Endothelial cell of umbilical vein (primary cell): ENCODE data around the gene HEPHL1. TPM values are rescaled to one million over a fixed set of nuclear protein-coding genes. Genes with fewer than 3 reads are reported as not detected.
"Not testable (repeated sequence)": the region's sequence is repeated elsewhere in the genome, so short reads cannot be mapped to it uniquely, and the experiment has no call there.

Experiments used
- BruUV-seq: library from RNA; stranded (reverse); fragments of 400-500 nt; replicated peaks from 2 replicates; lab custom pipeline; 2021; lab: Mats Ljungman, UMichigan
- CTCF ChIA-PET: fragments of 300-600, 350-600 bp; sonication (Branson Sonifier 250); formaldehyde crosslinking; loops from one replicate; lab custom pipeline; 2021; ENCODE audit warnings: antibody characterized with exemption, inconsistent platforms; lab: Charles Lee
- POLR2A ChIA-PET: fragments of 300-600, 350-600 bp; sonication (Branson Sonifier 250); formaldehyde crosslinking; loops from one replicate; lab custom pipeline; 2021; ENCODE audit warnings: antibody characterized with exemption, inconsistent platforms; lab: Charles Lee
- DNase-seq: peaks from one replicate; pipeline ENCODE4 v3.0.0-alpha.2; 2011; ENCODE audit warnings: low read depth, low spot score
- FAIRE-seq: peaks from 2 replicates; lab custom pipeline; 2011; peaks lifted over from hg19 to GRCh38; lab: Jason Lieb, UNC
- H2AFZ ChIP-seq: 2 replicates; pipeline ENCODE4 v1.6.0; 2012; ENCODE audit warnings: low read depth, low read length, control low read depth, inconsistent platforms
- H3K27ac ChIP-seq: 2 replicates; pipeline ENCODE4 v1.5.1; 2011; ENCODE audit warnings: low read depth, mild to moderate bottlenecking, control low read depth, low read length, moderate library complexity; ENCODE audit not compliant: insufficient read depth
- H3K27me3 ChIP-seq, 2 experiments: 2 replicates each; pipeline versions ENCODE4 v1.6.0 to v1.6.1; 2011; ENCODE audit warnings: low read length in 2 of 2, mixed read lengths in 1 of 2; ENCODE audit not compliant: control insufficient read depth in 2 of 2, insufficient read depth in 2 of 2
- H3K36me3 ChIP-seq, 2 experiments: 2 replicates in 1 of 2; 3 replicates in 1 of 2; pipeline ENCODE4 v1.5.1; 2011; ENCODE audit warnings: low read length in 2 of 2, mild to moderate bottlenecking in 1 of 2, moderate library complexity in 1 of 2; ENCODE audit not compliant: control insufficient read depth in 2 of 2, insufficient read depth in 2 of 2; ENCODE audit errors: extremely low read depth in 1 of 2
- H3K4me1 ChIP-seq: 3 replicates; pipeline ENCODE4 v1.5.1; 2011; ENCODE audit warnings: mild to moderate bottlenecking, low read length; ENCODE audit not compliant: control insufficient read depth, insufficient read depth; ENCODE audit errors: extremely low read depth
- H3K4me2 ChIP-seq: 2 replicates; pipeline ENCODE4 v1.6.1; 2011; ENCODE audit warnings: low read length, control low read depth, mixed read lengths; ENCODE audit not compliant: insufficient read depth
- H3K4me3 ChIP-seq, 3 experiments: fragments of 200-600 bp in 1 of 3; sonication (generic), shearing (Covaris generic) in 1 of 3; replicated peaks in 1 of 3; 2 replicates each; pipeline ENCODE4 v1.5.1; 2011 to 2016; ENCODE audit warnings: control low read depth in 3 of 3, low read length in 3 of 3, mild to moderate bottlenecking in 2 of 3, inconsistent platforms in 1 of 3, low read depth in 1 of 3, moderate library complexity in 1 of 3; ENCODE audit not compliant: insufficient read depth in 1 of 3
- H3K79me2 ChIP-seq: 2 replicates; pipeline ENCODE4 v1.6.0; 2012; ENCODE audit warnings: low read length, inconsistent platforms; ENCODE audit not compliant: control insufficient read depth, insufficient read depth
- H3K9ac ChIP-seq: replicated peaks from 2 replicates; pipeline ENCODE3; 2011; ENCODE audit warnings: low read length, control low read depth; ENCODE audit not compliant: insufficient read depth; ENCODE audit errors: extremely low read depth
- H3K9me1 ChIP-seq: replicated peaks from 3 replicates; pipeline ENCODE4 v1.6.0; 2011; ENCODE audit warnings: mild to moderate bottlenecking, low read length; ENCODE audit not compliant: control insufficient read depth, insufficient read depth; ENCODE audit errors: extremely low read depth
- H3K9me3 ChIP-seq: replicated peaks from 2 replicates; pipeline ENCODE4 v1.5.1; 2012; ENCODE audit warnings: low read length, inconsistent platforms; ENCODE audit not compliant: control insufficient read depth, insufficient read depth
- H4K20me1 ChIP-seq: replicated peaks from 2 replicates; pipeline ENCODE3; 2011; ENCODE audit warnings: mild to moderate bottlenecking, low read length; ENCODE audit not compliant: control insufficient read depth, insufficient read depth; ENCODE audit errors: extremely low read depth
- CTCF ChIP-seq, 2 donors: IDR thresholded peaks; 1 replicate in 1 of 2; 2 replicates in 1 of 2; pipeline ENCODE4 v1.5.1; 2011; ENCODE audit warnings: low read length in 2 of 2, mild to moderate bottlenecking in 2 of 2, moderate library complexity in 2 of 2, control low read depth in 1 of 2, inconsistent platforms in 1 of 2, low read depth in 1 of 2; ENCODE audit not compliant: insufficient read depth in 1 of 2; ENCODE audit errors: extremely low read depth in 1 of 2
- EZH2 ChIP-seq: IDR thresholded peaks from 2 replicates; pipeline ENCODE4 v1.6.1; 2012; ENCODE audit warnings: borderline replicate concordance, low read depth, mild to moderate bottlenecking, moderate library complexity, low read length, inconsistent platforms; ENCODE audit not compliant: severe bottlenecking
- FOS ChIP-seq: IDR thresholded peaks from 2 replicates; pipeline ENCODE4 v1.6.1; 2011; ENCODE audit warnings: mild to moderate bottlenecking, low read length, moderate library complexity, borderline replicate concordance; ENCODE audit not compliant: insufficient read depth
- GATA2 ChIP-seq: IDR thresholded peaks from 2 replicates; pipeline ENCODE4 v1.7.0; 2011; ENCODE audit warnings: low read depth, mild to moderate bottlenecking, moderate library complexity, mixed read lengths, low read length; ENCODE audit not compliant: insufficient read length, insufficient read depth
- JUN ChIP-seq: IDR thresholded peaks from 2 replicates; pipeline ENCODE4 v1.6.1; 2011; ENCODE audit warnings: borderline replicate concordance, low read depth; ENCODE audit not compliant: insufficient read length, insufficient read depth
- MYC ChIP-seq: IDR thresholded peaks from one replicate; pipeline ENCODE4 v1.6.1; 2011; ENCODE audit warnings: mild to moderate bottlenecking, low read depth, low read length
- POLR2A ChIP-seq: IDR thresholded peaks from 2 replicates; pipeline ENCODE4 v1.6.1; 2012; ENCODE audit warnings: low read depth, mild to moderate bottlenecking, control low read depth, low read length
- POLR2AphosphoS5 ChIP-seq: IDR thresholded peaks from 2 replicates; pipeline ENCODE4 v1.6.1; 2012; ENCODE audit warnings: low read depth, mild to moderate bottlenecking, control low read depth, low read length, moderate library complexity; ENCODE audit not compliant: insufficient read depth
- dilution Hi-C: fragments of 300-500 bp; cut with MboI; formaldehyde crosslinking; loops from one replicate; pipeline ENCODE4 v1.15.0; 2019; ENCODE audit warnings: low sequenced_read_pairs; ENCODE audit not compliant: extremely low pct_ligation_motif_present
- intact Hi-C: fragments of 100-400 bp; cut with micrococcal nuclease; formaldehyde crosslinking; loops from one replicate; pipeline ENCODE4 v1.10.0; 2022
- polyA plus RNA-seq, 4 experiments: library from polyadenylated mRNA; depleted of rRNA in 3 of 4; stranded (reverse) in 3 of 4; unstranded in 1 of 4; fragments of >200 nt; gene quantifications; 2 replicates each; pipeline versions ENCODE4 v1.2.1 to v1.2.3, GENCODE V29; 2011 to 2012; ENCODE audit warnings: missing spikeins in 1 of 4
- total RNA-seq: library from RNA; stranded (reverse); gene quantifications from 2 replicates; pipeline ENCODE4 v1.2.3, GENCODE V29; 2021
- TF ChIP-seq, protein P1 (sequence below): IDR thresholded peaks from 2 replicates; pipeline ENCODE4 v1.6.1; 2011; ENCODE audit not compliant: insufficient read depth, insufficient read length

The HEPHL1 gene
- total and polyA plus RNA-seq, 2 donors (not counting 3 experiments of a cell fraction or from before 2014, with no cell fraction given), result not detected

DNA sequence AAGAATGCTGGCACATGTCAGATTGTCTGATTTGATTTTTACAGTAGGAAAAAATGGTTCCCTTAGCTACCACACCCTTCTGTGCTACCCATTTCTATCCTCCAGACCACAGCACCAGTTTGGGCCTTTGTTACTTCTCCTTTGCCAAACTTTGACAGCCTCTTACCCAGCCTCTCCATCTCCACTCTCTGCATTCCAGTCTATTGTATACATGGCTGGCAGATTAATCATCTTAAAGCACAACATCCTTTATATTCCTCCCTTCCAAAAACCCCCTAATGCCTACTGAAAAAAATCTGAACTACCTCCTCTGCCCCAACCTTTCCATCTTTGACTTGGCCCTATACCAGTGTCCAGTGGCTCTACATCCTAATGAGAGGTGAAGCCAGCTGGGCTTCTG lies 96.7 kb downstream of the HEPHL1 start:
- intact Hi-C loops, result no loop called here
- DNase-seq, result no peak
- H3K9me1 ChIP-seq, result no peaks in the 10 kb centered on the region

DNA sequence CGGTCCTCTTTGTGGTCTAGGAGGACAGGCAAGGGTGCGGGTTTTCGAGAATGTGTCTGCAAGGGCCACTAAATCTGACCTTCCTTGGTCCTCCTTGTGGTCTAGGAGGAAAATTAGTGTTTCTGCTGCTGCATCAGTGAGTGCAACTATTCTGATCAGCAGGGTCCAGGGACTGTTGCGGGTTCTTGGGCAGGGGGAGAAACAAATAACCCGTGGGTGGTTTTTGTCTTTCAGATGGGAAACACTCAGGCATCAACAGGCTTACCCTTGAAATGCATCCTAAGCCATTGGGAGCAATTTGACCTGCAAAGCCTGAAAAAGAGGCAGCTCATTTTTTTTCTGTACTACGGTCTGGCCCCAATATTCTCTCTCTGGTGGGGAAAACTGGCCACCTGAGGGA lies 98.5 kb downstream of the HEPHL1 start:
- POLR2A ChIA-PET, H3K9ac ChIP-seq, H3K9me1 ChIP-seq, H2AFZ ChIP-seq, H3K27ac ChIP-seq, FAIRE-seq, BruUV-seq, H3K27me3 ChIP-seq, H3K4me2 ChIP-seq, dilution Hi-C loops, H3K4me1 ChIP-seq, H3K4me3 ChIP-seq, H3K9me3 ChIP-seq, H3K36me3 ChIP-seq, intact Hi-C loops, DNase-seq, CTCF ChIA-PET, H3K79me2 ChIP-seq, H4K20me1 ChIP-seq: not testable (repeated sequence)

More for the DNA sequence above, 96.7 kb downstream of the HEPHL1 start:
- ChIA-PET POLR2A (no interaction called here), CTCF (no interaction called here)
- Histone ChIP-seq H4K20me1 (no peaks in the 10 kb centered on the region), H3K4me2 (no peak overlapping the region), H3K27me3 (no peaks in the 10 kb centered on the region), H3K4me1 (no peaks in the 10 kb centered on the region), H3K27ac (no peak overlapping the region), H3K9me3 (no peaks in the 10 kb centered on the region), H3K4me3 (no peak overlapping the region), H3K9ac (no peak overlapping the region), H3K79me2 (no peaks in the 10 kb centered on the region), H2AFZ (no peak overlapping the region), H3K36me3 (no peaks in the 10 kb centered on the region)
- dilution Hi-C loops, result no loop called here
- TF ChIP-seq MYC, result no peak
- TF ChIP-seq CTCF (IDR thresholded peaks at IDR 0.05; ENCODE audit: extremely low read depth in 1 of 2, insufficient read depth in 1 of 2, low read depth in 1 of 2, low read length in 2 of 2), result no peak
- TF ChIP-seq JUN, result no peak
- no peak for TF ChIP-seq EZH2
- TF ChIP-seq, protein P1, sequence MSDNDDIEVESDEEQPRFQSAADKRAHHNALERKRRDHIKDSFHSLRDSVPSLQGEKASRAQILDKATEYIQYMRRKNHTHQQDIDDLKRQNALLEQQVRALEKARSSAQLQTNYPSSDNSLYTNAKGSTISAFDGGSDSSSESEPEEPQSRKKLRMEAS, result no peak
- no peak for TF ChIP-seq POLR2AphosphoS5
- TF ChIP-seq GATA2, result no peak
- no peak for TF ChIP-seq FOS
- TF ChIP-seq POLR2A, result no peak
- no TSS peak for BruUV-seq
- no peak for FAIRE-seq

- POLR2A ChIA-PET, H3K79me2 ChIP-seq, H4K20me1 ChIP-seq, H3K36me3 ChIP-seq, intact Hi-C loops, H2AFZ ChIP-seq, FAIRE-seq, CTCF ChIA-PET, H3K4me2 ChIP-seq, H3K9ac ChIP-seq, BruUV-seq, H3K9me1 ChIP-seq, H3K27ac ChIP-seq, dilution Hi-C loops, H3K4me1 ChIP-seq, H3K4me3 ChIP-seq, H3K27me3 ChIP-seq, DNase-seq, H3K9me3 ChIP-seq: not testable (repeated sequence)
Measured at GRCh38 chr11:94120516-94120915, 99.4 kb downstream of the HEPHL1 start.
